HG02840 (cell line): Measurements from ENCODE around the gene IFIT1.
"Not testable (repeated sequence)": the region's sequence is repeated elsewhere in the genome, so short reads cannot be mapped to it uniquely, and the experiment has no call there.

Source experiments
- ATAC-seq: cut with Tn5 transposase; IDR thresholded peaks from one replicate; pipeline ENCODE4 v1.9.1; 2021; ENCODE audit warnings: mild to moderate bottlenecking, moderate library complexity, moderate number of reproducible peaks; ENCODE audit not compliant: unreplicated experiment, low FRiP score

Gene IFIT1

DNA sequence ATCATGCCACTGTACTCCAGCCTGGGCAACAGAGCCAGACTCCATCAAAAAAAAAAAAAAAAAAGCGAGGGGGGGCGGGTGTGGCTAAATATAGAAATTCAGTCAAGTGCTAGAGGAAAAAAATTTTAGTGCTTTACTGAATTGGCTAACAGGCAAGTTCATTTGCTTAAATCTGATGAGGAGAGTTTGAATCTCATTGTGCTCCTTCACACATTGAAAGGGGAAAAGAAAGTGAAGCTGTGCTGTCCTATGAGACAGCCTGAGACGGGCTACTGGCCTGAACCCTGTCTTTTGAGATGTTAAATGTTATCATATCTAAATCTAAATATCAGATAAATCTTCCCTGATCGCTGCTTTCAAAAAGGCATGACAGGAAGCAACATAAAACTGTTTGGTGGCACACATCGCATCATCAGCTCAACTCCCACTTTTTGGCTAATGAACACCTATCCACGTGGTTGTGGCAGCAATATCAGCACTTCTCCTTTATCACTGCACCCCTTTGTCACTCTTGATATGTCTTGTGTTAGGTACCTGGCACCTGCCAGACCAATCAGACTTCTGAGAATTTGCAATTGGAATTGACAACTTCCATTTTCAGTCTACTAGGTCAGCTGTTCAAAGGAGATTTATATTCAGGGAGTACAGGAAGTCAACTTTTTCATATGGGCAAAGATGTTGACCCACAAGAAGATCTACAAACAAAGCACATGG lies 28.5 kb upstream of the IFIT1 start:
- no peak for ATAC-seq

DNA sequence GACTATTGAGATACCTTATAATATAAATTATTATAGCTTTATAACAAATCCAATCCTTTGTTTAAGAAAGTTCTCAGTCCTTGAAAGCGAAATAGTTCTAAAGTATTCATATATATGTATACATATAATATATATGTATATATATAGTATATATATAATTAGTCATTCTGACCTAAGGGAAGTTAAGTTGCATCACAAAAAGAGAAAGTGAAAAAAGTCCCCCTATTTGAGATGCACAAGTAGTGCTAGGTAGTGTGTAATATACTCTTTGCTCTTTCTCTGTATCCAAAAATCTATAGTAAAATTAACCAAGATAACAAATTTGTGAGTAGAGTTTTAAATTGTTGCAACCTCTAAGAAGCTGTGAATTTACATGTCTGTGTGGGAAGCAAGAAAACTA lies 27.9 kb upstream of the IFIT1 start:
- no peak for ATAC-seq

DNA sequence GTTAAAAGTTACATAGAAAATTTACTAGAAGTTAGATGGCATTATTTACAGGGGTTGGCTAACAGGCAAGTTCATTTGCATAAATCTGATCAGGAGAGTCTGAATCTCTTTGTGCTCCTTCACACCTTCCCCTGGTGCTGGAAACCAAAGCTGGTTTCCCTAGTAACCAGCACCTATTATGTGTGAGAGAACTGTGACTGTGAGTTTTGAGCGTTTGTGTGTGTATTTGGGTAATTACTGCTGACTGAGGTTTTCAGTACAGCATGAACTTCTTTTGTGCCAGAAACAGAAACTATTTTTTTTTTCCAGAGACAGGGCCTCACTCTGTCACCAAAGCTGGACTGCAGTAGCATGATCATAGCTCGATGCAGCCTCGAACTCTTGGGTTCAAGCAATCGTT lies 24.9 kb upstream of the IFIT1 start:
- ATAC-seq = peak; percentile 50

DNA sequence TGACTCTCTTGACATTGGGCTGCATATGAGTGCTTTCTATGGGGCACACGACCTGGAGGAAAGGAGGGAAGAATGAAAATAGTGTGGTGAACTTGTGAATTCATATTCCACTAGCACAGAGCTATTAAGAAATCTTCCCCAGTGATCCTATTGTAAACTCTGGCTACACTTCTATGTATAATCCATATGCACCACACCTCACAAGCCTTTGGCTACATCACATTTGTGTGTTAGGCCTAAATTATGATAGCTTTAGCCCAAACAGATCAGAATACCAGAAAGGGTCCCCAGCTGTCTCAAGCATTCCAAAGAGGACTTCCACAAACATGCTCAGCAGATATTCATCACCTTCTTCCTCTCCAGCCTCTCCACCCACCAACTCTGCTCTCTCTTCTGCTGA lies 24.3 kb upstream of the IFIT1 start:
- ATAC-seq = no peak

DNA sequence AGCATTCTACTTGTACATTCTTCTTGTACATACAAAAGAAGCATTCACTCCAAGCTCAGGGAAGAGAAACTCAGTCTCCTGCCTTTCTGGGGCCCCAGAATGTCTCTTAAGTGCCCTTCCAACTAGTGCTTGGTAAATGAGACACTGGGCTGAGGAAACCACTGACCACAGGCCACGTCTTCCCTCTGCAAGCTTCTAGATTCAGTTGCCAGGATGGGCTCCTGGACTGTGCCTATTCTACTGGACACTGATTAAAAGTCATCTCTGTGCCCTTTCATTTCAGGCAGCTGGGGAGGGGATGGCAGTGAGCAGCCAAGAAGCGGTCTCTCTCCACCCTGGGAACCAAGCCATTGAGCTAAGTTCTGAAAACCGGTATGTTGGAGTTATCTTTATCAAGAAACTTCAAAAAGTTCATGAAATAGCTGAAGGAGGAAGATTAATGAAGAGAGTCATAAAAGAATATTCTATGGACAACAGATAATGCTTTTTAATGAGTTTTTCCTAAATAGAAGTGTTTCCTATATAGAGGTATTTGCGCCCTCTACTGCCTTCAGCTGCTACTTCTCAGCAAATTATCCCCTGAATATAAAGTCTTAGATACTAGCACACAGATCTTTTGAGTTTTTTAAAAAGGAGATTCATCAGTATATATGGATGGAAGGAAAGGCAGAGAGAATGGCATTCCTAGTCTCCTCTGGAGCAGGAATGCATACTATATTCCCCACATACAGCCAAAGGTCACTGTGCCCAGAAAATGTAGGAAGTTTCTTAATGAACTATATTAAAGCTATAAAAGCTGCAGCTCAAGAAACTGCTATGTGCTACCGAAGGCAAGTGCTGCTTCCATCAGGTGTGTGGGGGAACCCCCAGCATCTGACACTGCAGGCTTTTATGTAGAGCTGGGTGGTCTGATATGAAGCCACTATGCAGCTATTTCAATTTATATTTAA lies 23.0 kb upstream of the IFIT1 start:
- no peak for ATAC-seq

DNA sequence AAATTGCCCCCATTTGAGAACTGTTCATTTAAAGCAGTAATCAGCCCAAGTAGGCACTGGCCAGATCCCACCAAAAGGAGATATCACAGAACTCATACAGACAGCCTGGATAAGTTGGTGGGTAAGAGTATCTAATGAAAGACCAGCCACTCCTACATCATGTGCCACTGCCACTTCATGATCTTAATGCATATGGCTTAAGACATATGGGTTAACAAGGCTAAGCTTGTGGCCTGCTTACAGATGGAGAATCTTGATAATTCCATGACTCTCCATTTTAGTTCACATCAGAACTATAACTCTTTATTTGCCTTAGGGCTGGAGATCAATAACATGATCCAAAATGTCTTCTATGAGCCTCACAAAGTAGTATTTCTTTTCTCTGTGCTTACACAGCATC lies 21.3 kb upstream of the IFIT1 start:
- ATAC-seq = no peak

DNA sequence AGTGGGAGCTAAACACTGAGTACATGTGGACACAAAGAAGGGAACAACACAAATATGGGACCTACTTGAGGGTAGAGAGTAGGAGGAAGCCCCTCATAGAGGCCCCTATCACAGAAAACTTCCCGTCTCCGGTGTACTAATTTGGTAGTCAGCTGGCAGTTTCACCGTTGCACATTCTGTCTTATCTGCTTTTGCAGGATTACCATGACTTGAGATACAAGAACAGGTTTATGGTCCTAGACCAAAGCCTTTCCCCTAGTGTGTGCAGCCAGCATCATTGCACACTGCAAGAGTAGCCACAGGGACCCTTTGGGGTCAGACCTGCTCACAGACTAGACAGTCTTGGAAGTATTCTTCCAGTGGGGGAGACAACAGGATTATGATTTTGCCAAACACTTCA lies 20.4 kb upstream of the IFIT1 start:
- no peak for ATAC-seq

DNA sequence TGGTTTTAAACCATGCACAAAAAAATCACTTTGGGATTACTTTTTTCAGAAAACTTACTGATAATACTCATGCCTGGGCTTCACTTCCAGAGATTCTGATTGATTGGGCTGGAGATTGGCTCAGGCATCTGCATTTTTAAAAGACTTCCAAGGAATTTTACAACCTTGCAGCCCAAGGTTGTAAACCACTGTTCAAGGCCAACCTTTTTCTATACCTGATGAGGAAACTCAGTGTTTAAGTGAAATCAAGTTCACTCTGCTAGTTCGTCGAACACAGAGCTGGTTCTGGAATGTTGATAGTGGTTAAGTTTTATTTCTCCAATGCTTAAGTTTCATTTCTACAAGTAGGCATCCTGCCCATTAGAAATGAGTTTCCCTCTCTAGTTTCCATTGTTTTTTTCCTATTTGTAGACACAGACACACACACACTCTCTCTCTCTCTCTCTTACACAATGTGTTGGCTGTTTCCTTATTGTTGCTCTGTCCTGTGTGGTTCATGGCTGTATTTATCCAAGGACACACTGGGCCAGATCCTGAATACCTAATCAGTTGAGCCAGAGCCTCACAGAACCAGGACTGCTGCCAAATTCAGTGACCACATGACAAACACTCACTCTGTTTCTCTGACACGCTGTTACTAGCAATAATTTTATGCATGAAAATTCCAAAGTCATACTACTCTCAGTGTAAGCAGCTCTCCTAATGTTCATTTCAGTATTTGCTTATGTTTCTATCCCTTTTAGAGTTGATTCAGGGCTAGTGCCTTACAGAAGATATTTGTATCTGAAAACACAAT lies 18.3 kb upstream of the IFIT1 start:
- ATAC-seq = no peak

DNA sequence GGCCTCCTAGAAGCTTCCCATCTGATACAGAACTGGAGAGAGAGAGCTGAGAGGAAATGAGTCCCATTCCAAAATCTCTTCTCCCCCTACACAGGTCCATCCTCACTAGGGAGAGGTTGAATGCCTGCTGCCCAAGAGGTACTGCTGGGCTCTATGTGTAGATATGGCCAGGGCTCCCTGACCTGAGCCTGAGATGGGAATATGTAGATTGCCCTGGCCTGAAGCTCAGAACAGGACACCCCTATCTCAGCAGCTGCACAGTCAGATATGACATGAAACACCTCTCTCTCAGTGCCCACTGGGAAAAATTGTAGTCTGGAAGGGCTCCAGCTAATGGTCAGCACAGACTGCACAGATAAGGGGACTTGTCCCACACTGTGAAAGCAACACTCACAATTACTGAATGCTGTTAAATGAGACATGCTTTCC lies 17.7 kb upstream of the IFIT1 start:
- ATAC-seq = no peak

DNA sequence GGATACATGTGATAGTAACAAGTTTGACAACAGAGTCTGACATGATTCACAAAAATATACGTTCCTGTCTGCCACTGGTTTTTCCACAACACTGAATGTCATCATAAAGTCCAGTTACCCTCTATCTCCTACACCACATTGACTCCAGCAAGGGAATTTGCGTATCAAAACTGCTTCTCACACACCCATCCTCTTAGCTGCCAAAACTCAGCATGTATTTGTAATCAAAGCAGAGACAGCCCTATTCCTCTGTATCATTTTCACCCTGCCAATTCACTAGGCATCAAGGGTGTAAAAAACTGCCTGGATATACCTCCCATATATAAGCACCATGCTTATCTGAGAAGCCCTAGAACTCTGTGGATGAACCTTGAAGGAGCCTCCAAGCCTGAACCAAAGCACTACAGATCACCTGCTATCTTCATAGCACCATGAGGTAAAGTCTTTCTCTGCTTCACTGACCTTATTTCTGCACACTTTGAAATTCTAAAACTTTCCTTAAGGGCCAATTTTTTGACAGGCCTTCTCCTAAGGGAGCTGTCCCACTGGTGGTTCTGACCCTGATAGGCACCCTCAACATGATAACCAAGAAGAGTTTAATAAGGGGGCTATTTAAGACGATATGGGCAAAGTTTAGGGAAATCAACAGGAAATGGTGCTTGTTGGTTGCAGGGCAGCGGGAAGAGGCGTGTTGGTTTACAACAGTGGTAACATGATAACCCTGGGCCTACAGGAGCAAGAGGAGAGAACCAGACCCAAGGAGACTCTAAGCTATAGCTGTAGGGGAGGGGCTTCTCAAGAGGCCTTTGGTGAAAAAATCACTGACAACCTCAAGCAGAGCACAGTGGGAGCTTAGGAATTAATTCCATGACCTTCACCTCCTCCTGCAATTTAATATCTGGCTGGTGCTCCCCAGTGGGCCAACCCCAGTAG lies 14.5 kb upstream of the IFIT1 start, which contains the start of gene IFIT1B:
Gene IFIT1B (plus strand): TSS at position 352 of the 933 bp plus-strand sequence. CDS start 80 bp downstream, at position 432.
- ATAC-seq = no peak

DNA sequence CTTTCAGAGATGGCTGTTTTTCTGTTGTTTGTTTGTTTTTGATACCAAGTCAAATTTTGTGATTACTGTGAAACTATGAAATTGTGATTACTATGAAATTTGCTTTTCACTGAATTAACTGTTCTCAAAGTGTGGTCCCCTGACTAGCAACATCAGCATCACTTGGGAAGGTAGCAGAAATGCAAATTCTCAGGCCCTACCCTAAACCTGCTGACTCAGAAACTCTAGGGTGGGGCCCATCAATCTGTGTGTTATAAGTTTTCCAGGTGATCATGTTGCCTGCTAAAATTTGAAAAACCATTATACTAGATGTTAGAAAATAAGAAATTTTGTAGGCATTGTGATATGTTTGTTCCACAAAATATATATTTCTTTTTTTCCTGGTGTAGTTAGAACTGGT lies 13.3 kb upstream of the IFIT1 start:
- no peak for ATAC-seq

DNA sequence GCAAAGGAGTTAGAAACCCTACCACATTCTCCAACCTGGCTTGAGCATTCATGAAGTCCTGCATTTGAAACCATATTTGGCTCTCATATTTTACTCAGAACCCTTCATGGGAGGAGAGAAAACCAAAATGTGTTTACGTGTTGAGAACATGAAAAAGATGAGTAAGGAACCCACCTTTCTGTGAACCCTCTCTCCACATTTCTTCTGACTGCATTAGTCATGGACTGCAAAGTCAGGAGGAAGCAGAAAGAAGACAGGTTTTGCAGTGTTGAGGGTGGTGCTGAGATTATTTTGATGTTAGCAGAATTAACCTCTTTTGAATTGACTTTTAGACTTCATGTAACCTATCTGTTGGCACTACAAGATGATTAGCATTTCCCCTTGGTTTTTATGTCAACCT lies 9.7 kb upstream of the IFIT1 start:
- no peak for ATAC-seq

DNA sequence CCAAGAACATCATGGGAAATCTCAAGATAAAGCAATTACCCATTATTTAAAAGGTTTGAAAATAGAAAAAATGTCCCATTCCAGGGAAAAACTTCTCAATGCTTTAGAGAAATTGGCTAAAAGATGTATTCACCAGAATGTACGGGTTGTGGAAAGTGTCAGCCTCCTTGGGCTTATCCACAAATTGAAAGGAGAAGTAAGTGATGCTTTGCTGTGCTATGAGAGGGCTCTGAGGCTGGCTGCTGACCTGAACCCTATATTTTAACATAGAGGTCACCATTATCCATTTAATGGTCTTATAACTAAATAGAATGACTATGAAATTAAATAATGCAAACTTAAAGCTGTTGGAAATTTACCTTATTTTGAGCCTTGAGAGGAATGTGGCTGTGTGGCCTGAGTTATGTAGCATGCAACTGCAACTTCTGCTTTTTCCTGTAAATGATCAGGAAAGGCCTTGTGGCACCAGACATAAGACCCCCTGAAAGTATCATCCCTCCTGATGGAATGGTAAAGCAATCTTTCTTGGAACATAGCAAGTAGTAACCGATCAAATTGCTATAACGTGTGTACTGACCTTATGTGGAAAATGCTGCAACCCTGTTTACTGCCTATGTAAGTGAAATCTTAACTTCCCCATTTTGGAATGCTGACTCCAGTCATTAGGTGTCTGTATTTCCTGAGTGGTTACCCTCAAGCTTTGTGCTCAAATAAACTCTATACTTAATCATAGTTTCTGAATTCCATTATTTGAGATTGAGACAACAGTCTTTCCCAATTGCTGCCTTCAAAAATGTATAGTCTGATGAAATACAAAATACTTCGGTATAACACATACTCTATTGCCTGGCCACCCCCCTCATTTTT lies 7.7 kb upstream of the IFIT1 start:
- ATAC-seq = no peak

DNA sequence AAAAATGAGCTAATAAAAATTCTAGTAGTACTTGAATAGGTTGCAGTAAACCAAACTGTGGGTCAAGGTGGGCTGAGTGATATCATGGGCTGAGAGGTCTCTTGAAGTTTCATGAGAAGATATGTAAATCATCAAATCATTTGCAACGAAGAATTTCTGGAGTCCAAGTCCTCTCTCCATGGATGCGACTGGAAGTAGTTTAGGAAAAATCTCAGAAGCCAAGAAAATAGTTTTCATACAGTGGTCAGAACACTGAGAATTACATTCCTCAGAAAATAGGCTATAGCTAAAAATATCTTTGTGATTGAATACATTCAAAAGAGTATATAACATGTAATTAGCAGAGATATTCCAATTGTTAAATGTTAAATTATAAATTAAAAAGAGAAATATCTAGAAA lies 3.6 kb upstream of the IFIT1 start:
- ATAC-seq = no peak

DNA sequence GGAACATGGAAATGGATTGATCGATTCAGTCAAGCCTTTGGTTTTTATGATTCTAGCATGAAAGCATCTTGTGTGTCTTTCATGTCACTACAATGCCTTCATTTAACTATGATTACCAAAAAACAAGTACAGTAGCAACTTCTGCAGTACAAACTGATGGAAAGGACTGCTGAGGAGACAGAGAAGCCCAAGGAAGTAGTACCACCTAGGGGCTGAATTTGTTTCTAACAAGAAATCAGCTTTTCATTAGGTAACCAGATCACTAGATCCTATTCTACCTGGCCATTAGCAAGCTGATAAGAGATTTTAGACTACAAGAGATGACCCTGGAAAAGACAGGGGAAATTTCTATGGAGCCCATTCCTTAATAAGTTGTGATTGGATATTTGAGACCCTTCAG lies 3.2 kb upstream of the IFIT1 start:
- no peak for ATAC-seq

DNA sequence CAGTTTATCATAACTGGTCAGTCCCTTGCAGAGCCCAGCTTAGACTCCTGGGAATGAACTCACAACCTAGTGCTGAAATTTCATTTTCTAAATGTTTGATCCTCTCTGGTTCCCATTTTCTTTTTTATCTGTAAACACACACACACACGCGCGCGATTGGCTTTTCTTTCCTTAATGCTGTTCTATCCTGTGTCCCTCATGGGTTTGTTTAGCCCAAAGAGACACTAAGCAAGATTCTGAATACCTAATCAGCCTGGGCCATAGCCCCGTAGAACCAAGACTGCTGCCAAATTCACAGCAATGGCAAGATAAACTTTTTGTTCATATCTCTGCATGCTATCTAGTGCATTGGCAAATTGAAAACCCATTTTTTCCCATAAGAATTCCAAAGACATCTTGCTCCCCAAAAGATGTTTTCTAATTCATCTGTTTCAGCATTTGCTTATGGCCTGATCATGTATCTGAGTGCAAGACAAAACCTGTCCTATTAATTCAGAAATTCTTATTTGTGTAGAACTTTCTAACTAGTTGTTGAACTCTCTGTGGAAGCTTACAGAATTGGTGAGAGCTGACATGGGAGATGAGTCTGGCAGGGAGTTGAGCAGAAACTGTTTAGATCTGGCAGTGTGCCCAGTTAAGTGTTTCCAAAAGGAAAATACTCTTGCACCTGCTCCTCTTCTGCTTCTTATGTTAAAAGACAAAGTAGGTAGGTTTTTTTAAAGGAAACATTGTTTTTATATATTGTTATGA lies 1.8 kb upstream of the IFIT1 start:
- ATAC-seq = no peak

DNA sequence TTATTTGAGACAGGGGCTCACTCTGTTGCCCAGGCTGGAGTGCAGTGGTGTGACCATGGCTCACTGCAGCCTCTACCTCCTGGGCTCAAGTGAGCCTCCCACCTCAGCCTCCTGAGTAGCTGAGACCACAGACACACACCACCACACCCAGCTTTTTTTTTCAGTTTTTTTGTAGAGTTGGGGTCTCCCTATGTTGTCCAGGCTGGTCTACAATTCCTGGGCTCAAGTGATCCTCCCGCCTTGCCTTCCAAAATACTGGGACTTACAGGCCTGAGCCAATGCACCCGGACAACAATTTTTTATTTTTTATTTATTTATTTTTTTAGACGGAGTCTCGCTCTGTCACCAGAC lies 1.2 kb upstream of the IFIT1 start:
- not testable (repeated sequence) for ATAC-seq

DNA sequence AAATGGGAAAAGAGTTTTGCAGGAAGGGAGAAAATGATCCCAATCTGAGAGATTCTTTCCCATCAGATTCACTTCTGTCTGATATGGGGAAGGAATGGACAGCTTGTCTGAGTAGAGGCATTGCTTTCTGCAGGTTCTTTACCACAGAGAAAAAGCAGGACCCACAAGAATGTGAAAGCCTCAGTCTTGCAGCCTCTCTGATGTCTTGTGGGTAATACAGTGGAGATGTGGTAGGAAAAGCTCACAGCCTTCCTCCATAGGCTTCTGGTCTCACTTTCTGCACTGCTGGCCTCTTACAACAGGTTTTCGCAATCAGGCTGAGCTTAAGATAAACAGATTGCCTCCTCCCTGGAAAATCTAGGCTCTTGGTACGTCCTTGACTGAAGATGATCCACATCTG lies 551 bp downstream of the IFIT1 start:
- no peak for ATAC-seq
